Ascending aorta (tissue), 2 donors: ENCODE results near the gene DNAJB11. TPM values are rescaled to one million over a fixed set of nuclear protein-coding genes. Genes with fewer than 3 reads are reported as not detected.

Source experiments
- DNase-seq, 2 donors: peaks; one replicate each; pipeline ENCODE4 v3.0.0-alpha.2; 2019; ENCODE audit warnings: low spot score in 2 of 2
- H3K27ac ChIP-seq, 2 donors: fragments of 200-600 bp; sonication (generic); one replicate each; pipeline ENCODE4 v1.5.1; 2016 to 2017; ENCODE audit warnings: mild to moderate bottlenecking in 1 of 2
- H3K27me3 ChIP-seq: fragments of 200-600 bp; sonication (generic); one replicate; pipeline ENCODE4 v1.5.1; 2017
- H3K36me3 ChIP-seq, 2 donors: fragments of 200-600 bp; sonication (generic); one replicate each; pipeline ENCODE4 v1.5.1; 2016
- H3K4me1 ChIP-seq, 2 donors: fragments of 200-600 bp; sonication (generic); one replicate each; pipeline ENCODE4 v1.5.1; 2016 to 2017; ENCODE audit warnings: mild to moderate bottlenecking in 1 of 2
- H3K4me3 ChIP-seq, 2 donors: fragments of 200-600 bp; sonication (generic); one replicate each; pipeline ENCODE4 v1.5.1; 2016 to 2017; ENCODE audit warnings: mild to moderate bottlenecking in 1 of 2
- H3K9me3 ChIP-seq, 2 donors: fragments of 200-600 bp; sonication (generic); one replicate each; pipeline ENCODE4 v1.5.1; 2016
- CTCF ChIP-seq, 3 experiments: fragments of 200-600 bp in 2 of 3; fragments of 450-650 bp in 1 of 3; sonication (generic) in 2 of 3; IDR thresholded peaks; one replicate each; pipeline ENCODE4 v1.5.1; 2016 to 2019; ENCODE audit warnings: antibody characterized with exemption in 3 of 3, mild to moderate bottlenecking in 1 of 3, moderate library complexity in 1 of 3
- intact Hi-C: fragments of 100-400 bp; cut with DNase I; formaldehyde crosslinking; loops from one replicate; pipeline ENCODE4 v1.15.1; 2023
- total RNA-seq: library from RNA; depleted of rRNA; stranded (reverse); fragments of >200 nt; gene quantifications from one replicate; pipeline ENCODE4 v1.1.0, GENCODE V29; 2016

The DNAJB11 gene
- total RNA-seq, result 31.3 TPM

GRCh38 chr3:186570096-186570940 is at the start of gene DNAJB11:
Gene DNAJB11 (plus strand): TSS chr3:186570720. CDS start chr3:186570898, 178 bp downstream.
- peak within 1 kb of the TSS; percentile 93 to 97 for H3K27ac ChIP-seq
- peak; percentile 97 to 100 for DNase-seq
- H3K27me3 ChIP-seq, result no peaks in the 10 kb centered on the region
- intact Hi-C loops, result loop anchor here (1.0 to 5.0 kb wide), 3 partner anchors 212 to 632 kb away; partner anchors contain the start of genes EIF4A2, ETV5 and TRA2B
- TF ChIP-seq CTCF (IDR thresholded peaks at IDR 0.05), result no peak
- no peaks in the 10 kb centered on the region for H3K9me3 ChIP-seq
- H3K4me1 ChIP-seq, result peaks cover 0 to 21% of the 10 kb centered on the region in 2 donors
- peak within 1 kb of the TSS; percentile 98 to 99 for H3K4me3 ChIP-seq
- peaks cover 6 to 27% of the 10 kb centered on the region in 2 donors for H3K36me3 ChIP-seq

- Histone ChIP-seq H3K4me3 (no peak overlapping the region), H3K4me1 (no peaks in the 10 kb centered on the region), H3K36me3 (no peaks in the 10 kb centered on the region), H3K27ac (no peak overlapping the region), H3K27me3 (no peaks in the 10 kb centered on the region), H3K9me3 (no peaks in the 10 kb centered on the region)
- no peak for TF ChIP-seq CTCF (IDR thresholded peaks at IDR 0.05)
- DNase-seq, result no peak
- intact Hi-C loops, result no loop called here
Observed at GRCh38 chr3:186520957-186521842, 49.3 kb upstream of the DNAJB11 start.

- intact Hi-C loops, result no loop called here
Observed at GRCh38 chr3:186523022-186523421, 47.5 kb upstream of the DNAJB11 start.

GRCh38 chr3:186523434-186523833 is 47.1 kb upstream of the DNAJB11 start:
- H3K4me3 ChIP-seq, result no peak overlapping the region
- H3K27ac ChIP-seq, result no peak overlapping the region
- no peaks in the 10 kb centered on the region for H3K36me3 ChIP-seq
- H3K4me1 ChIP-seq, result no peaks in the 10 kb centered on the region
- H3K27me3 ChIP-seq, result no peaks in the 10 kb centered on the region
- no peaks in the 10 kb centered on the region for H3K9me3 ChIP-seq
- no peak for TF ChIP-seq CTCF (IDR thresholded peaks at IDR 0.05)
- intact Hi-C loops, result no loop called here
- DNase-seq, result no peak

More at GRCh38 chr3:186523022-186523421, 47.5 kb upstream of the DNAJB11 start:
- no peak overlapping the region for H3K4me3 ChIP-seq
- H3K27ac ChIP-seq, result no peak overlapping the region
- no peak for TF ChIP-seq CTCF (IDR thresholded peaks at IDR 0.05)
- no peaks in the 10 kb centered on the region for H3K9me3 ChIP-seq
- no peaks in the 10 kb centered on the region for H3K36me3 ChIP-seq
- no peak for DNase-seq
- H3K27me3 ChIP-seq, result no peaks in the 10 kb centered on the region
- H3K4me1 ChIP-seq, result no peaks in the 10 kb centered on the region

- no peaks in the 10 kb centered on the region for H3K9me3 ChIP-seq
- TF ChIP-seq CTCF (IDR thresholded peaks at IDR 0.05), result no peak
- no peaks in the 10 kb centered on the region for H3K36me3 ChIP-seq
- intact Hi-C loops, result no loop called here
- H3K27ac ChIP-seq, result no peak overlapping the region
- H3K4me1 ChIP-seq, result no peaks in the 10 kb centered on the region
- no peak overlapping the region for H3K4me3 ChIP-seq
- no peaks in the 10 kb centered on the region for H3K27me3 ChIP-seq
- no peak for DNase-seq
Observed at GRCh38 chr3:186524616-186525015, 45.9 kb upstream of the DNAJB11 start.
